Type B pancreatic cell (in vitro differentiated cells): ENCODE data around the gene PCBD1. TPM values are rescaled to one million over a fixed set of nuclear protein-coding genes. Genes with fewer than 3 reads are reported as not detected.

Source experiments
- DNase-seq: peaks from one replicate; pipeline ENCODE4 v3.0.0; 2021; ENCODE audit warnings: mixed read lengths; ENCODE audit not compliant: unreplicated experiment; ENCODE audit errors: extremely low spot score
- H3K27ac Mint-ChIP-seq: 2 replicates; pipeline ENCODE4 v1.8.0; 2021; ENCODE audit warnings: mild to moderate bottlenecking, mixed read lengths
- H3K27me3 Mint-ChIP-seq: 2 replicates; pipeline ENCODE4 v1.8.0; 2021; ENCODE audit warnings: mixed read lengths
- H3K36me3 Mint-ChIP-seq: 2 replicates; pipeline ENCODE4 v1.8.0; 2021; ENCODE audit warnings: mixed read lengths
- H3K4me1 Mint-ChIP-seq: one replicate; pipeline ENCODE4 v1.8.0; 2021; ENCODE audit warnings: mixed read lengths; ENCODE audit not compliant: unreplicated experiment
- H3K4me3 Mint-ChIP-seq: 2 replicates; pipeline ENCODE4 v1.8.0; 2021; ENCODE audit warnings: mild to moderate bottlenecking, mixed read lengths
- H3K9me3 Mint-ChIP-seq: 2 replicates; pipeline ENCODE4 v1.8.0; 2021; ENCODE audit warnings: mixed read lengths
- CTCF ChIP-seq: fragments of 200-600 bp; sonication (generic); conservative IDR thresholded peaks from 2 replicates; pipeline ENCODE4 v1.5.0; 2021; ENCODE audit warnings: antibody characterized with exemption, mild to moderate bottlenecking
- total RNA-seq: library from RNA; stranded (reverse); gene quantifications from 2 replicates; pipeline ENCODE4 v1.2.1, GENCODE V29; 2021; ENCODE audit warnings: low replicate concordance

Gene PCBD1
- total RNA-seq, 1 donor from 2014 or later = 84.1 TPM

DNA sequence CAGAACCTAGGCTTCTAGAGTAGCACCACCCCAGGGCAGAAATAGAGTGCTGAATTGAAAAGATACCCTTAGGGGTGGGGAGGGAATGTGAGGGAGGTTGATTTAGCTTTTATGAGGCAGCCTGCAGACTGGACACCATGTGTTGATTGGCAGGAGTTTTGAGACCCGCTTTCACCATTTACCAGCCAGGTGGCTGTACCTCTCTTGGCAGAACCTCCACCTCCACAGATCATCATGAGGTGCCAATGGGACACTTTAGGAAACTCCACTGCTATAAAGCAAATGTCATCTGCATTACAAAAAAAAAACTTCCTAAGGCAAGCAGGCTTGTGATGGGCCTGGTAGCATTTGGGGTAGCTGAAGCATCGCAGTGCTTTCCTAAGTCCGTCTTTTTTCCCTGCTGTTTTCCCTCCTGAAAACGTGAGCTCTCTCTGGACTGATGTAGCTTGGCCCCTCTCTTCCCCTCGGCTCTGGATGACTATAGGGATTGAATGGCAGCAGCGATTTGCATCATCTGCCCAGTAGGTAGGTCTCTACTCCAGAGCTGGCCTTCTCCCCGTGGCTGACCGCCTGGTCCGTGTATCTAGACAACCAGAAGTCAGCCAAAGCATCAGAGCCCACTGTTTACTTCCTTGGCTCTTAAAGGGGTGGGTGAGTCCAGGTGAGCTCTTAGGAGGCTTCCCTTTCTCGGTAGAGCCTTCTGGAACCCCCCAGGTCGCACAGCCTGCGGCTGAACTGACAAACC, 1.3 kb downstream of the PCBD1 start:
- Mint-ChIP-seq H3K36me3 (peaks cover 21% of the 10 kb centered on the region), H3K27ac (no peak overlapping the region), H3K27me3 (no peaks in the 10 kb centered on the region), H3K9me3 (no peaks in the 10 kb centered on the region), H3K4me3 (peak overlapping the region; percentile 85), H3K4me1 (peaks cover 25% of the 10 kb centered on the region)
- TF ChIP-seq CTCF = no peak
- DNase-seq = no peak

- H3K27me3 Mint-ChIP-seq = no peaks in the 10 kb centered on the region
- no peak for TF ChIP-seq CTCF
- DNase-seq = no peak
- H3K4me3 Mint-ChIP-seq = peak overlapping the region; percentile 85
- H3K36me3 Mint-ChIP-seq = peaks cover 21% of the 10 kb centered on the region
- H3K9me3 Mint-ChIP-seq = no peaks in the 10 kb centered on the region
- no peak overlapping the region for H3K27ac Mint-ChIP-seq
- peaks cover 22% of the 10 kb centered on the region for H3K4me1 Mint-ChIP-seq
Measured at GRCh38 chr10:70885931-70886903, 2.1 kb downstream of the PCBD1 start.

- peak overlapping the region; percentile 7 for H3K4me3 Mint-ChIP-seq
Measured at GRCh38 chr10:70885481-70885880, 2.9 kb downstream of the PCBD1 start.

GRCh38 chr10:70884741-70885140, 3.6 kb downstream of the PCBD1 start:
- no peak overlapping the region for H3K27ac Mint-ChIP-seq
- peaks cover 27% of the 10 kb centered on the region for H3K36me3 Mint-ChIP-seq
- DNase-seq = no peak
- TF ChIP-seq CTCF = no peak
- H3K9me3 Mint-ChIP-seq = no peaks in the 10 kb centered on the region
- H3K4me1 Mint-ChIP-seq = peaks cover 19% of the 10 kb centered on the region
- no peaks in the 10 kb centered on the region for H3K27me3 Mint-ChIP-seq
- H3K4me3 Mint-ChIP-seq = no peak overlapping the region

More at GRCh38 chr10:70885481-70885880, 2.9 kb downstream of the PCBD1 start:
- Mint-ChIP-seq H3K4me1 (peaks cover 15% of the 10 kb centered on the region), H3K27me3 (no peaks in the 10 kb centered on the region), H3K27ac (no peak overlapping the region), H3K9me3 (no peaks in the 10 kb centered on the region), H3K36me3 (peaks cover 21% of the 10 kb centered on the region)
- no peak for DNase-seq
- no peak for TF ChIP-seq CTCF

- Mint-ChIP-seq H3K9me3 (no peaks in the 10 kb centered on the region), H3K4me1 (peaks cover 7% of the 10 kb centered on the region), H3K27me3 (no peaks in the 10 kb centered on the region), H3K4me3 (no peak overlapping the region), H3K36me3 (peaks cover 37% of the 10 kb centered on the region), H3K27ac (no peak overlapping the region)
- DNase-seq = no peak
- TF ChIP-seq CTCF = peak; percentile 94
Measured at GRCh38 chr10:70880077-70880534, 8.3 kb downstream of the PCBD1 start.
